Psoas muscle (tissue), 8 donors: ENCODE results near the gene TACSTD2. TPM values are rescaled to one million over a fixed set of nuclear protein-coding genes. Genes with fewer than 3 reads are reported as not detected.

ENCODE experiments used
- ATAC-seq, 4 donors: fragments of 200-7000 bp; cut with Tn5 transposase; one replicate each; pipeline ENCODE4 v1.9.1; 2020; ENCODE audit warnings: moderate library complexity in 3 of 4, mild to moderate bottlenecking in 2 of 4
- DNase-seq, 2 donors: peaks; one replicate each; pipeline ENCODE4 v3.0.0-alpha.2; 2020
- H3K27ac ChIP-seq: fragments of 200-600 bp; one replicate; pipeline ENCODE4 v1.8.0; 2022
- H3K27me3 ChIP-seq, 3 donors: fragments of 200-600 bp in 1 of 3; one replicate each; pipeline versions ENCODE4 v1.6.1 to v1.8.0; 2013 to 2022; ENCODE audit warnings: low read length in 2 of 3, mild to moderate bottlenecking in 2 of 3, moderate library complexity in 1 of 3; ENCODE audit not compliant: insufficient read depth in 3 of 3
- H3K36me3 ChIP-seq, 2 donors: fragments of 200-600 bp in 1 of 2; one replicate each; pipeline versions ENCODE4 v1.6.1 to v1.8.0; 2013 to 2022; ENCODE audit warnings: low read depth in 1 of 2, mild to moderate bottlenecking in 1 of 2, moderate library complexity in 1 of 2; ENCODE audit not compliant: insufficient read depth in 1 of 2
- H3K4me1 ChIP-seq: fragments of 200-600 bp; one replicate; pipeline ENCODE4 v1.8.0; 2022
- H3K4me3 ChIP-seq: fragments of 200-600 bp; one replicate; pipeline ENCODE4 v1.8.0; 2022; ENCODE audit warnings: mild to moderate bottlenecking
- H3K9me3 ChIP-seq: fragments of 200-600 bp; one replicate; pipeline ENCODE4 v1.8.0; 2022
- CTCF ChIP-seq: fragments of 200-600 bp; IDR thresholded peaks from one replicate; pipeline ENCODE4 v1.8.0; 2022; ENCODE audit warnings: antibody characterized with exemption
- WGBS, 3 donors: extraction: QIAGEN DNeasy Blood & Tissue Kit; methylation state at CpG; one replicate each; pipeline versions ENCODE4 v1.1.6 to v1.1.7; 2013; 5-methylcytosine and 5-hydroxymethylcytosine counted together
- intact Hi-C, 2 donors: fragments of 100-400 bp; cut with DNase I; formaldehyde crosslinking; loops; one replicate each; pipeline versions ENCODE4 v1.11.0 to v1.14.2; 2022
- polyA plus RNA-seq, 3 donors: library from polyadenylated mRNA; stranded (reverse); fragments of 200-250 nt; gene quantifications; one replicate each; pipeline ENCODE4 v1.2.3, GENCODE V29; 2013
- total RNA-seq, 4 donors: library from RNA; stranded (reverse); fragmentation: NEBNext Ultra II Directional in 2 of 4; extraction: Animal tissue kit (Norgen Biotek cat#: 25700) in 2 of 4; gene quantifications; one replicate each; pipeline versions ENCODE4 v1.2.1 to v1.2.4, GENCODE V29; 2021 to 2023
- donor health status: healthy with polysubstance abuse.
- donor health status: DM: no; HTN: no; CAD: no; lungs with moderate emphysema.
- donor health status: Bipolar disorder and iron deficiency.
- donor health status: healthy.
- donor health status: DM: yes; HTN: yes; CAD: no.
- donor health status: DM: no; HTN: no; CAD: no.
- donor health status: DM: no; HTN: no; CAD: no.
- donor health status: DM: yes; HTN: yes; CAD: no.

The TACSTD2 gene
- total and polyA plus RNA-seq, 7 donors = 0.12 to 0.34 (median 0.22) TPM

GRCh38 chr1:58620926-58621325 lies 43.9 kb upstream of the TACSTD2 start:
- intact Hi-C loops = no loop called here
- 93 to 96% (median 95%) methylated on average over 5 of the region's 5 CpGs for WGBS, 3 donors
- H3K9me3 ChIP-seq = no peaks in the 10 kb centered on the region
- H3K4me1 ChIP-seq = peaks cover 14% of the 10 kb centered on the region
- no peak for ATAC-seq
- TF ChIP-seq CTCF = no peak
- H3K4me3 ChIP-seq = no peak overlapping the region
- no peaks in the 10 kb centered on the region for H3K27me3 ChIP-seq
- no peak for DNase-seq
- H3K27ac ChIP-seq = no peak overlapping the region
- H3K36me3 ChIP-seq = no peaks in the 10 kb centered on the region

GRCh38 chr1:58620259-58620658 lies 43.2 kb upstream of the TACSTD2 start:
- WGBS, 3 donors = 86 to 93% (median 89%) methylated on average over 7 of the region's 7 CpGs
- ATAC-seq (no peak), DNase-seq (no peak)
- Histone ChIP-seq H3K9me3 (no peaks in the 10 kb centered on the region), H3K36me3 (no peaks in the 10 kb centered on the region), H3K4me3 (no peak overlapping the region), H3K27me3 (no peaks in the 10 kb centered on the region), H3K27ac (no peak overlapping the region), H3K4me1 (peaks cover 14% of the 10 kb centered on the region)
- no peak for TF ChIP-seq CTCF
- intact Hi-C loops = no loop called here

GRCh38 chr1:58619286-58620054 lies 42.4 kb upstream of the TACSTD2 start:
- no peak for TF ChIP-seq CTCF
- ATAC-seq = peak; percentile 11 to 61 (median 51)
- 27 to 31% (median 30%) methylated on average over 5 of the region's 5 CpGs for WGBS, 3 donors

GRCh38 chr1:58618303-58618702 lies 41.3 kb upstream of the TACSTD2 start:
- no peaks in the 10 kb centered on the region for H3K27me3 ChIP-seq
- no peaks in the 10 kb centered on the region for H3K36me3 ChIP-seq
- peaks cover 14% of the 10 kb centered on the region for H3K4me1 ChIP-seq
- no peaks in the 10 kb centered on the region for H3K9me3 ChIP-seq
- peak; percentile 60 to 90 (median 88) for ATAC-seq
- intact Hi-C loops = no loop called here
- WGBS, 3 donors = 32 to 58% (median 56%) methylated on average over 2 of the region's 2 CpGs
- no peak overlapping the region for H3K4me3 ChIP-seq
- no peak for TF ChIP-seq CTCF
- H3K27ac ChIP-seq = peak overlapping the region; percentile 78
- peak in 1 of 2 donors; percentile 61 for DNase-seq

More at GRCh38 chr1:58619286-58620054, 42.4 kb upstream of the TACSTD2 start:
- Histone ChIP-seq H3K27me3 (no peaks in the 10 kb centered on the region), H3K4me3 (no peak overlapping the region), H3K27ac (peak overlapping the region; percentile 78), H3K4me1 (peaks cover 14% of the 10 kb centered on the region), H3K9me3 (no peaks in the 10 kb centered on the region), H3K36me3 (no peaks in the 10 kb centered on the region)
- DNase-seq = no peak
- intact Hi-C loops = no loop called here
